HG03521 (cell line): Measurements from ENCODE around the gene MAGEE1.

Experiments
- ATAC-seq: cut with Tn5 transposase; IDR thresholded peaks from one replicate; pipeline ENCODE4 v1.9.1; 2021; ENCODE audit warnings: mild to moderate bottlenecking, moderate library complexity; ENCODE audit not compliant: unreplicated experiment

The MAGEE1 gene, protein sequence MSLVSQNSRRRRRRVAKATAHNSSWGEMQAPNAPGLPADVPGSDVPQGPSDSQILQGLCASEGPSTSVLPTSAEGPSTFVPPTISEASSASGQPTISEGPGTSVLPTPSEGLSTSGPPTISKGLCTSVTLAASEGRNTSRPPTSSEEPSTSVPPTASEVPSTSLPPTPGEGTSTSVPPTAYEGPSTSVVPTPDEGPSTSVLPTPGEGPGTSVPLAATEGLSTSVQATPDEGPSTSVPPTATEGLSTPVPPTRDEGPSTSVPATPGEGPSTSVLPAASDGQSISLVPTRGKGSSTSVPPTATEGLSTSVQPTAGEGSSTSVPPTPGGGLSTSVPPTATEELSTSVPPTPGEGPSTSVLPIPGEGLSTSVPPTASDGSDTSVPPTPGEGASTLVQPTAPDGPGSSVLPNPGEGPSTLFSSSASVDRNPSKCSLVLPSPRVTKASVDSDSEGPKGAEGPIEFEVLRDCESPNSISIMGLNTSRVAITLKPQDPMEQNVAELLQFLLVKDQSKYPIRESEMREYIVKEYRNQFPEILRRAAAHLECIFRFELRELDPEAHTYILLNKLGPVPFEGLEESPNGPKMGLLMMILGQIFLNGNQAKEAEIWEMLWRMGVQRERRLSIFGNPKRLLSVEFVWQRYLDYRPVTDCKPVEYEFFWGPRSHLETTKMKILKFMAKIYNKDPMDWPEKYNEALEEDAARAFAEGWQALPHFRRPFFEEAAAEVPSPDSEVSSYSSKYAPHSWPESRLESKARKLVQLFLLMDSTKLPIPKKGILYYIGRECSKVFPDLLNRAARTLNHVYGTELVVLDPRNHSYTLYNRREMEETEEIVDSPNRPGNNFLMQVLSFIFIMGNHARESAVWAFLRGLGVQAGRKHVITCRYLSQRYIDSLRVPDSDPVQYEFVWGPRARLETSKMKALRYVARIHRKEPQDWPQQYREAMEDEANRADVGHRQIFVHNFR

DNA sequence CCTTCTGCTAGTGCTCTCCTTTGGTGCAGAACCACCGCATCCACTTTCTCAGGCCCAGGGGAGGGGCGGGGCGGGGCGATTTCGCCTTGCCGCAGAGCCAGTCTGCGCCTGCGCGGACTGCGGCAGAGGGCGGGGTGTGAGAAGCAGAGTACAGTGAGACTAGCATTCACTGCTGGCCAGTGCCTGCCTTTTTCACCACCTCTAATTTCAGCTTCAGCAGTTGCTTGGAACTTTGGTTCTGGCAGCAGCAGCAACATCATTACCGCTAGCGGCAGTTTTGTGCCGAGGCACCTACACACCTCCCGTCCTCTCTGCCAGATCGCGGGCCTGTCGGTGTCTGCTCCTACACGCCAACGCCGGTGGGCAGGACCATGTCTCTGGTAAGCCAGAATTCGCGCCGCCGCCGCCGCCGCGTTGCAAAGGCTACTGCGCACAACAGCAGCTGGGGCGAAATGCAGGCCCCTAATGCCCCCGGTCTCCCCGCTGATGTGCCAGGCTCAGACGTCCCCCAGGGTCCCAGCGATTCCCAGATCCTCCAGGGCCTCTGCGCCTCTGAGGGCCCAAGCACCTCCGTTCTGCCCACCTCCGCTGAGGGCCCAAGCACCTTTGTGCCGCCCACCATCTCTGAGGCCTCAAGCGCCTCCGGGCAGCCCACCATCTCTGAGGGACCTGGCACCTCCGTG, at the start of gene MAGEE1:
MAGEE1 (plus strand) TSS at position 151 of the 683 bp plus-strand sequence; CDS start at position 372, 221 bp downstream.
- ATAC-seq: peak; percentile 95

DNA sequence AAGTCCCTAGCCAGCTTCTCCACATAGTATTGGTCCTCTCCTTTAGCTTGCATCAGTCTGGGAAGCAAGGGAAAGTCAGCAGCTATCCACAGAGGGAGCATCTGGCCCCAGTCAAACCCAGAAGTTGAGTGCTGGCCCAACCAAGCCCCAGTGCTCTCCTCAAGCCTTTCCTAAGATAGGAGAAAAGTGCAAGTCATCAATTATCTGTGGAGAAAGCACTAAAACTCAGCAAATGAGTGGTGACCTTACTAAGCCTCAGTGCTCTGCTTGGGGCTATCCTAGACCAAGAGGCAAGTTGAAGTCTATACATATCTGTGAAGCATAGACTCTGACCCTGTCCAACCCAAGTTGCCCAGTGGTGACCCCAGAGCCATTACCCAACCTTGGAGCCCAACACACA, 28.5 kb upstream of the MAGEE1 start:
- ATAC-seq: no peak

DNA sequence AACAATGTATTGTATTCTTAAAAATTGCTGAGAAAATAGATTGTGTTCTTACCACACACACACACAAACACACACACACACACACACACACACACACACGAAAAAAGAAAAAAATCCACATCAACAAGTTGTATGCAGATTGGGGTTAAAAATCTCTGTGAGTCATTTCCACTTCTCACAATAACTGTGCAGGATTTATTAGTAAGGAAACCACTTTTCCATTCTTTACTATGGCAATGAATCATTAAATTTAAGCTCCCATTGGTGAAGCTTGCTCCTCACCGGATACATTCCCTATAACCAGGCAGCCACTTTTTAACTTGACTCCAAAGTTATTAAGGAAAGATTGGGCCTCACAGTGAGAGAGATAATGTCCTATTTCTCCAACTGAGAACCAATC, 19.7 kb upstream of the MAGEE1 start:
- no peak for ATAC-seq

DNA sequence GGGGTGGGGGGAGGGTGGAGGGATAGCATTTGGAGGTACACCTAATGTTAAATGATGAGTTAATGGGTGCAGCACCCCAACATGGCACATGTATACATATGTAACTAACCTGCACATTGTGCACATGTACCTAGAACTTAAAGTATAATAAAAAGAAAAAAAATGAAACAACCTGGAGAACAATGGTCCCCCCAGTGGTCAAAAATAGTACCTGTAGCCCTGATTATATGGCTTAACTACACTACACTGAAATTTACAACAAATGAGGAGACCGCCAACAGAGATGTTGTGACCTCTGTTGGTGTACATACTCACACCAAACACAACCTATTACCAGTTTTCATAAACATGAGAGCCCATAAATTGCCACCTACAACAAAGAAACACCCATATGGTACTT, 7.3 kb upstream of the MAGEE1 start:
- no peak for ATAC-seq

DNA sequence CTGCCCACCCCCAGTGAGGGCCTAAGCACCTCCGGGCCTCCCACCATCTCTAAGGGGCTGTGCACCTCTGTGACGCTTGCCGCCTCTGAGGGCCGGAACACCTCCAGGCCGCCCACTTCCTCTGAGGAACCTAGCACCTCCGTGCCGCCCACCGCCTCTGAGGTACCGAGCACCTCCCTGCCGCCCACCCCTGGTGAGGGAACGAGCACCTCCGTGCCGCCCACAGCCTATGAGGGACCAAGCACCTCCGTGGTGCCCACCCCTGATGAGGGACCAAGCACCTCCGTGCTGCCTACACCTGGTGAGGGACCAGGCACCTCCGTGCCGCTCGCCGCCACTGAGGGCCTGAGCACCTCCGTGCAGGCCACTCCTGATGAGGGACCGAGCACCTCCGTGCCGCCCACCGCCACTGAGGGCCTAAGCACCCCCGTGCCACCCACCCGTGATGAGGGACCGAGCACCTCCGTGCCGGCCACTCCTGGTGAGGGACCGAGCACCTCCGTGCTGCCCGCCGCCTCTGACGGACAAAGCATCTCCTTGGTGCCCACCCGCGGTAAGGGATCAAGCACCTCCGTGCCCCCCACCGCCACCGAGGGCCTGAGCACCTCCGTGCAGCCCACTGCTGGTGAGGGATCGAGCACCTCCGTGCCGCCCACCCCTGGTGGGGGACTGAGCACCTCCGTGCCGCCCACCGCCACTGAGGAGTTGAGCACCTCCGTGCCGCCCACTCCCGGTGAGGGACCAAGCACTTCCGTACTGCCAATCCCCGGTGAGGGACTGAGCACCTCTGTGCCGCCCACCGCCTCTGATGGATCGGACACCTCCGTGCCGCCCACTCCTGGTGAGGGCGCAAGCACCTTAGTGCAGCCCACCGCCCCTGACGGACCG, 977 bp downstream of the MAGEE1 start:
- peak; percentile 10 for ATAC-seq

DNA sequence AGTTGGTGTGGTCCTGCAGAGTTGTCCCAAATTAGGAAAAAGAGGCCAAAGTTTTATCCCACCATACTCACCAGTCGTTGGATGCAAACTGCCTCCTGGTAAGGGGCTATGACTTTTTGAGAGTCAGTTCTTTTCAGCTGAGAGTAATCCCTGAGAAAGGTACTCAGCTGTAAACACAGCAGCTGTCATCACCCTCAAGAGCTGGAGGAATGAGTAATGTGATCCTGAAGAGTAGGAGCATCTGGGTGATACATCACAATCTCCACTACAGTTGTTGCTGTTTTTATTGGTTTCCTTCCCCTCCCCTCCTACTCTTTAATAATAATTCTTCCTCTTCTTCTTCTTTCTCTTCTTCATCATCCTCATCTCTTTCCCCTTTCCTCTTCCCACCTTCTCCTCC, 5.7 kb downstream of the MAGEE1 start:
- no peak for ATAC-seq

DNA sequence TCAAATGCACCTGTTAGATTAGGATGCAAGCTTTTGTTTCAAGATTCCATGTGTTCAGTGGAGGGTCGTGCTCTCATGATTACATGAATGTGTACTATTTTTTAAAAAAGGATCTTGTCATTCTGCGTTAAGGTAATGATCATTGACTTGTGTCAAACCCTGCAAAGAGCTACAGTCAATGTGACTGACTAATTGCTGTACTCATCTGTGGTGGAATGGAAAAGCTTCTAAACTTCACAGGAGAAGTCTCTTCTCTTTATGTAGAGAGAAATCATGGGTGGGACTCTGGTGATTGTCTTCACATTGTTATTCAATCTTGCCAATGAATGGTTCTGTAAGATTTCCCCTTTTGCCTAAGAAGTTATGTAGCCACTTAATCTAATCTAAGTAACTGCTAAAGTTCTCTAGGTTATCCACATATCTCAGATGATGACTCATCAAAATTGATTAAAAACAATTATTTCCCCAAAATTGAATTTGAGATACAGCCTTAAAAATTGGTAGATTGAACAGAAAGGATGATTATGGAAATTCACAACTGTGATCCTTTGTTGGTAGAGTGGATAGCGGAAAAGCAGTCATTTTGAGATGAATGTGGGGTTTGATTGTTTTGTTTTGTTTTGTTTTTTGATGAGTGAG, 6.7 kb downstream of the MAGEE1 start:
- ATAC-seq: no peak

DNA sequence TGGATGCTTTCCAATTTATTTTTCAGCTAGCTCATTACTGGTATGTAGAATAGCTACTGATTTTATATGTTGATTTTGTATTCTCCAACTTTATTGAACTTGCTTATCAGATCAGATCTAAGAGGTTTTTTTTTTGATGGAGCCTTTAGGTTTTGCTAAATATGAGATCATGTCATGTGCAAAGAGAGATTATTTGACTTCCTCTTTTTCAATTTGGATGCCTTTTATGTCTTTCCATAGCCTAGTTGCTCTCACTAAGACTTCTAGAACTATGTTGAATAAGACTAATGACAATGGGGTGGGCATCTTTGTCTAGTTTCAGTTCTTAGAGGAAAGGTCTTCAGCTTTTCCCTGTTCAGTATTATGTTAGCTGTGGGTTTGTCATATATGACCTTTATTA, 11.7 kb downstream of the MAGEE1 start:
- no peak for ATAC-seq

DNA sequence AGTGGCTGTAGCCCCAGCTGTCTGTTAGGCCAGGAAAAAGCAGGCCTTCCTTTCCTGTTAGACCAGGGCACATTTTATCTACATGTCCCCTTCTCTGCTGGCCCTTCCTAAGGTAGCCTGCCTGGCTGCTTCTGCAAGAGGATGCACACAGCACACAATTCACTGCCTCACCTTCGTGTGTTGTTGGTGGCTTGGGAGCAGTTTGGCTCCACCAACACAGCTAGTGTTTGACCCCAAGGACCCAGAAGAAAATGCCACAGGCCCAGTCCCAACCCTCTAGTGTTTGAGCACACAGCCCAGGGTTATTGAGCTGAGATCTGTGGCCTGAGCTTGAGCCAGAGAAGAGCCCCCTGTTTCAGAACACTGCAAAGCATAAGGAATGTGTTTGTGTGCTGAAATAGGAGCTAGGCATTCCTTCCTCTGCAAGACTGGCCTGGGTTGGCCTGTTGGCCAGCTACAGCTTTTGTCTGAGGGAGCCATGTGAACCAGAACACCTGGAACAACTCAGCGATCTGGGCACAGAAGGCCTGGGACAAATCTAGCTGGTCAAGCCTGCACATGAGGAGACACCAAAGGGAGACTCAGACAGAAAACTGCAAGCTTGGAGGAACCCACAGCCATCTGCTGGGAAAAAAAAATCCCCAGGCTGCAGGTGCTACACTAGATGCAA, 26.4 kb downstream of the MAGEE1 start:
- no peak for ATAC-seq

DNA sequence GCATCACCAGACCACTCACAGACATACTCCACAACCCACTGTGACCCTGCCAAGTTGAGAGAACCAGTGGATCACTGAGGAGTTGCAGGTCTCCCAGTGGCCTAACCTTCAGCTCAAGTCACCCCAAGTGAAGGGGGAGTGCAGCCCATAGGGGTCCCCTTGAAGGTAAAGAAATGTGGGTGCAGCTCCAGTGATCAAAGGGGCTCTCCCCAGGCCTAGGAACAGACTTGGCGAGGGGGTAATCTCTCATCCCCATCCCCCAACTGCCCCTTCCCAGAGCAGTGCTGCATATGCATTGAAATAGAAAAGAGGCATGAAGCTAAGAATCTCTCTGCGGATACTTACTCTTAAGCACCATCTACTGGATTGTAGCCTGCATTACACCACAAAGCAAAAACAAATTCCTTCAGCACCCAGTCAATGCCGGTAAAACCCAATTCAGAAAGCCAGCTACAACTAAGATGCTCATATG, 27.0 kb downstream of the MAGEE1 start:
- no peak for ATAC-seq

DNA sequence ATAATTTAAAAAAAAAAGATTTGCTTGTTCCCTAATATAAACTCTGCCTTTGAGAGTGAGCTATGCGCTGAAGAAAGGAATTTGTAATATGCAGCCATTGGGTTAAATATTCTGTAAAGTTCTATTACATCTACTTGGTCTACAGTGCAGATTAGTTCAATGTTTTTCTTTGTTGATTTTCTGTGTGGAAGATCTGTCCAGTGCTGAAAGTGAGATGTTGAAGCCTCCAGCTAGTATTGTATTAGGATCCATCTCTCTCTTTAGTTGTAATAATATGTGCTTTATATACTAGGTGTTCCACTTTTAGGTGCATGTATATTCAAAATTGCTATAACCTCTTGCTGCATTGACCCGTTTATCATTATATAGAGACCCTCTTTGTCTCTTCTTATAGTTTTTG, 49.8 kb downstream of the MAGEE1 start:
- no peak for ATAC-seq
